Testis (tissue), 3 donors: Measurements from ENCODE around the gene CEMIP2. TPM values are rescaled to one million over a fixed set of nuclear protein-coding genes. Genes with fewer than 3 reads are reported as not detected.

Experiments used
- DNase-seq: peaks from one replicate; pipeline ENCODE4 v3.0.0-alpha.2; 2019
- H3K27ac ChIP-seq, 2 donors: fragments of 200-600 bp; sonication (generic); one replicate each; pipeline ENCODE4 v1.5.1; 2019
- H3K27me3 ChIP-seq: fragments of 200-600 bp; sonication (generic); one replicate; pipeline ENCODE4 v1.5.1; 2019
- H3K36me3 ChIP-seq: fragments of 200-600 bp; sonication (generic); one replicate; pipeline ENCODE4 v1.5.1; 2017; ENCODE audit warnings: low read depth; ENCODE audit errors: missing control alignments
- H3K4me1 ChIP-seq: fragments of 200-600 bp; sonication (generic); one replicate; pipeline ENCODE4 v1.5.1; 2019
- H3K4me3 ChIP-seq, 2 donors: fragments of 200-600 bp; sonication (generic); one replicate each; pipeline ENCODE4 v1.5.1; 2017 to 2019
- H3K9me3 ChIP-seq: fragments of 200-600 bp; sonication (generic); one replicate; pipeline ENCODE4 v1.5.1; 2017
- POLR2A ChIP-seq: fragments of 450-650 bp; IDR thresholded peaks from one replicate; pipeline ENCODE4 v1.6.1; 2017; ENCODE audit warnings: antibody characterized with exemption, mild to moderate bottlenecking, moderate library complexity
- WGBS, 2 donors: methylation state at CpG; one replicate each; pipeline ENCODE4 v1.1.5; 2018; 5-methylcytosine and 5-hydroxymethylcytosine counted together
- intact Hi-C: fragments of 100-400 bp; cut with DNase I; formaldehyde crosslinking; loops from one replicate; pipeline ENCODE4 v1.15.1; 2023; ENCODE audit warnings: low total_unique reads
- polyA plus RNA-seq: library from polyadenylated mRNA; stranded (reverse); fragments of 350-450 nt; fragmentation: Illumina TruSeq; extraction: RNeasy Lipid Tissue Mini Kit (QIAGEN cat#74804); gene quantifications from one replicate; pipeline ENCODE4 v1.2.3, GENCODE V29; 2014; ENCODE audit warnings: low read depth, low replicate concordance; ENCODE audit not compliant: insufficient read depth
- total RNA-seq, 2 donors: library from RNA; depleted of rRNA; stranded (reverse); fragments of >200 nt; gene quantifications; one replicate each; pipeline ENCODE4 v1.2.3, GENCODE V29; 2016
- TF ChIP-seq, protein P1 (sequence below), 3 experiments: fragments of 450-650 bp in 2 of 3; fragments of 200-600 bp in 1 of 3; sonication (generic) in 1 of 3; IDR thresholded peaks; one replicate each; pipeline ENCODE4 v1.5.1; 2016 to 2019; ENCODE audit warnings: antibody characterized with exemption in 3 of 3, mild to moderate bottlenecking in 2 of 3, moderate library complexity in 1 of 3

Gene CEMIP2
- total and polyA plus RNA-seq, 3 donors from 2014 or later: 18.3 to 146 (median 109) TPM

DNA sequence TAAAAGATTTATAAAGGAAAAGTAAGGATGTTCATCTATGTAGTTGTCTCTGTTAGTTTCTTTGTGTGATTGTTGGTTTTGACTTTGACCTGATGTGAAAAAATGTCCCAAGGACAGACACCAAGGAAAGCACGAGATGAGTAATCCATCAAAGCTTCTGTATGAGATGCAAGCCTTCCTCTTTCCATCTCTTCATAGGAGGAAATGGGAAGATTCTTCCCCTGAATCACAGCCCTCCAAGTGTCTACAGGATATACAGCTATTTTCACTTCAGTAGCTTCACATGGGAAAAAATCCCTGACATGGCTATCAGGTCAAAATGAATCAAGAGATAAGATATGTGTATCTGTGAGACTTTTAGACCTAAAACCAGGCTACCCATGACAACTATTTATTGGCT lies 29.0 kb upstream of the CEMIP2 start:
- DNase-seq: no peak
- Histone ChIP-seq H3K36me3 (no peaks in the 10 kb centered on the region), H3K27ac (no peak overlapping the region), H3K27me3 (no peaks in the 10 kb centered on the region), H3K9me3 (no peaks in the 10 kb centered on the region), H3K4me1 (no peaks in the 10 kb centered on the region), H3K4me3 (no peak overlapping the region)
- WGBS, 2 donors: 72 to 81% methylated on average over 1 of the region's 1 CpG
- intact Hi-C loops: no loop called here
- TF ChIP-seq, protein P1, sequence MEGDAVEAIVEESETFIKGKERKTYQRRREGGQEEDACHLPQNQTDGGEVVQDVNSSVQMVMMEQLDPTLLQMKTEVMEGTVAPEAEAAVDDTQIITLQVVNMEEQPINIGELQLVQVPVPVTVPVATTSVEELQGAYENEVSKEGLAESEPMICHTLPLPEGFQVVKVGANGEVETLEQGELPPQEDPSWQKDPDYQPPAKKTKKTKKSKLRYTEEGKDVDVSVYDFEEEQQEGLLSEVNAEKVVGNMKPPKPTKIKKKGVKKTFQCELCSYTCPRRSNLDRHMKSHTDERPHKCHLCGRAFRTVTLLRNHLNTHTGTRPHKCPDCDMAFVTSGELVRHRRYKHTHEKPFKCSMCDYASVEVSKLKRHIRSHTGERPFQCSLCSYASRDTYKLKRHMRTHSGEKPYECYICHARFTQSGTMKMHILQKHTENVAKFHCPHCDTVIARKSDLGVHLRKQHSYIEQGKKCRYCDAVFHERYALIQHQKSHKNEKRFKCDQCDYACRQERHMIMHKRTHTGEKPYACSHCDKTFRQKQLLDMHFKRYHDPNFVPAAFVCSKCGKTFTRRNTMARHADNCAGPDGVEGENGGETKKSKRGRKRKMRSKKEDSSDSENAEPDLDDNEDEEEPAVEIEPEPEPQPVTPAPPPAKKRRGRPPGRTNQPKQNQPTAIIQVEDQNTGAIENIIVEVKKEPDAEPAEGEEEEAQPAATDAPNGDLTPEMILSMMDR (IDR thresholded peaks at IDR 0.05): no peak
- TF ChIP-seq POLR2A: no peak

DNA sequence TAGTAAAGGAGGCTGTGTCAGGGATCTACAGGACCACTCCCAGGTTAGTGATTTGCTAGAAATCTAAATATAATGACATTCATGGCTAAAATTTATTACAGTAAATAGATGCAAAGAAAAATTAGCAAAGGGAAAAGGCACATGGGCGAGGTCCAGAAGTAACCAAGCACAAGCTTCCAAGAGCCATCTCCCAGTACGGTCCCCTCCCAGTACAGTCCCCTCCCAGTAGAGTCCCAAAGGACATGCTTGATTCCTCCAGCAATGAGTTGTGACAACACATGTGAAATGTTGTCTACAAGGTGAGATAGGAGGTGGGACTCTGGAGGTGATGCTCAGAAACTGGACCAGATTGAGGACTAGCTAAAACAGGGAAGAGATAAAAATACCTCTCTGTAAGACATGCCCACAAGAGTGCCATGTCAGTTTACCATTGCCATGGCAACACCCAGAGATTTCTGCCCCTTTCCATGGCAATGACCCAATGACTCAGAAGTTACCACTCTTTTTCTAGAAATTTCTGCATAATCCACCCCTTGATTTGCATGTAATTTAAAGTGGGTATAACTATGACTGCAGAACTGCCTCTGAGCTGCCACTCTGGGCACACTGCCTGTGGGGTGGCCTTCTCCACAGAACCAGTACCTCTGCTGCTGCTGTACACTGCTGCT lies 27.9 kb upstream of the CEMIP2 start:
- Histone ChIP-seq H3K4me1 (no peaks in the 10 kb centered on the region), H3K27me3 (no peaks in the 10 kb centered on the region), H3K27ac (no peak overlapping the region), H3K9me3 (no peaks in the 10 kb centered on the region), H3K36me3 (no peaks in the 10 kb centered on the region), H3K4me3 (no peak overlapping the region)
- no peak for DNase-seq
- WGBS, 2 donors: 82 to 83% methylated on average over 2 of the region's 2 CpGs
- TF ChIP-seq, protein P1 (IDR thresholded peaks at IDR 0.05): no peak
- no peak for TF ChIP-seq POLR2A
- intact Hi-C loops: no loop called here

DNA sequence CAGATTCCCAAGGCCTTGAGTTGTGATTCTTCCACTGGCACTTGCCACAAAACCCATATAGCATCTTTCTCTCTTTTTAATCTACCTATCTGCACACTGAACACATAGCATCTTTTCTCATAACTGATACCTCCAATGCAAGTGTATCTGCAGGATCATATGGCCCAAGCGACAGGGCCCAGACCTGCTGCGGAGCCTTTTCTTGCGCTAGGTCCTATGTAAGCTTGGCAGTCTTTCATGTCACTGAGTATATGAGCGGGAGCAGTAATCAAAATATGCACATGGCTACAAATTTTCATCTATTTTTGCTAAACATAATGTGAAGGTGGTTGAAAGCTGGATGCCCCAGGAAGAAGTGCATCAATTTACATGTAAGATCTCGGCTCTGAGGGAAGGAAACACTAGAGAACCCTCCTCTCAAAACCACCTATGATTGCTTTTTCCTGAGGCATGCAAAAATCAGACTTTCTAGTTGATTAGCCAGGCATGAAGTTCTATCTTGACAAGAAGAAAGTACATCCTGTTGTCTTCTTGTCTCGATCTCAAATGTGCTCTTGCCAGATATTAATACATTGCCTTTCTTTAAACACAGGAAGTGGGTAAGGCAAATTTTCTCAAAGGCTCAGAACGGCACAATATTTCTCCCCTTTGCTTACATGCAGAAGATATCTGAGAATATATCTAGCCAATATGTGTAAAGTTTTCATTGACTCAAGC lies 26.9 kb upstream of the CEMIP2 start:
- Histone ChIP-seq H3K4me3 (no peak overlapping the region), H3K4me1 (no peaks in the 10 kb centered on the region), H3K27ac (no peak overlapping the region), H3K27me3 (no peaks in the 10 kb centered on the region), H3K36me3 (no peaks in the 10 kb centered on the region), H3K9me3 (no peaks in the 10 kb centered on the region)
- TF ChIP-seq, protein P1 (IDR thresholded peaks at IDR 0.05): no peak
- 77 to 79% methylated on average over 7 of the region's 7 CpGs for WGBS, 2 donors
- no peak for DNase-seq
- intact Hi-C loops: no loop called here

- no peak for DNase-seq
- 88 to 90% methylated on average over 2 of the region's 2 CpGs for WGBS, 2 donors
- no peak overlapping the region for H3K27ac ChIP-seq
- TF ChIP-seq, protein P1 (IDR thresholded peaks at IDR 0.05): no peak
- no peak for TF ChIP-seq POLR2A
- H3K27me3 ChIP-seq: no peaks in the 10 kb centered on the region
- H3K9me3 ChIP-seq: no peaks in the 10 kb centered on the region
- no peaks in the 10 kb centered on the region for H3K4me1 ChIP-seq
- intact Hi-C loops: no loop called here
- no peaks in the 10 kb centered on the region for H3K36me3 ChIP-seq
- no peak overlapping the region for H3K4me3 ChIP-seq
Measured at GRCh38 chr9:71793386-71794105, 25.2 kb upstream of the CEMIP2 start.
